Measurements from ENCODE around the gene IFNLR1.

Gene IFNLR1

GRCh38 chr1:24224761-24225160, 37.7 kb upstream of the IFNLR1 start:
- no peak for DNase-seq (ENCODE audit: extremely low read depth, low read depth)
- no peak for TF ChIP-seq CTCF (IDR thresholded peaks at IDR 0.05; ENCODE audit: low read depth, low read length, missing control alignments)
- no peak overlapping the region for H3K4me3 ChIP-seq (replicated peaks; ENCODE audit: low read depth, low read length)

GRCh38 chr1:24224086-24224485, 37.0 kb upstream of the IFNLR1 start:
- no peak for TF ChIP-seq CTCF (IDR thresholded peaks at IDR 0.05; ENCODE audit: low read depth, low read length, missing control alignments)
- no peak overlapping the region for H3K4me3 ChIP-seq (replicated peaks; ENCODE audit: low read depth, low read length)
- no peak for DNase-seq (ENCODE audit: extremely low read depth, low read depth)

- no peak for DNase-seq (ENCODE audit: extremely low read depth, low read depth)
- no peak for TF ChIP-seq CTCF (IDR thresholded peaks at IDR 0.05; ENCODE audit: low read depth, low read length, missing control alignments)
Measured at GRCh38 chr1:24222793-24223192, 35.7 kb upstream of the IFNLR1 start.

GRCh38 chr1:24222008-24222605, 35.0 kb upstream of the IFNLR1 start:
- TF ChIP-seq CTCF (IDR thresholded peaks at IDR 0.05; ENCODE audit: low read depth, low read length, missing control alignments) = no peak
- DNase-seq (ENCODE audit: extremely low read depth, low read depth) = no peak
- no peak overlapping the region for H3K4me3 ChIP-seq (replicated peaks; ENCODE audit: low read depth, low read length)

More at GRCh38 chr1:24222793-24223192, 35.7 kb upstream of the IFNLR1 start:
- no peak overlapping the region for H3K4me3 ChIP-seq (replicated peaks; ENCODE audit: low read depth, low read length)

GRCh38 chr1:24221246-24221645, 34.2 kb upstream of the IFNLR1 start:
- DNase-seq (ENCODE audit: extremely low read depth, low read depth) = no peak
- no peak overlapping the region for H3K4me3 ChIP-seq (replicated peaks; ENCODE audit: low read depth, low read length)
- TF ChIP-seq CTCF (IDR thresholded peaks at IDR 0.05; ENCODE audit: low read depth, low read length, missing control alignments) = no peak

GRCh38 chr1:24216276-24217074, 29.4 kb upstream of the IFNLR1 start:
- H3K4me3 ChIP-seq (replicated peaks; ENCODE audit: low read depth, low read length) = no peak overlapping the region
- no peak for DNase-seq (ENCODE audit: extremely low read depth, low read depth)
- TF ChIP-seq CTCF (IDR thresholded peaks at IDR 0.05; ENCODE audit: low read depth, low read length, missing control alignments) = no peak

Data from HFF-Myc (cell line).